H1 (cell line): ENCODE measurements around the gene INPP5A.

Source experiments
- CHD7 ChIP-seq: fragments of 300-600 bp; sonication (generic); IDR thresholded peaks from 2 replicates; pipeline ENCODE4 v1.7.1; 2012; ENCODE audit warnings: low read length, moderate library complexity, mild to moderate bottlenecking, inconsistent platforms; ENCODE audit not compliant: insufficient replicate concordance
- CREB1 ChIP-seq: IDR thresholded peaks from 2 replicates; pipeline ENCODE4 v1.6.1; 2012; ENCODE audit warnings: inconsistent platforms
- HDAC2 ChIP-seq, 2 experiments: fragments of 300-600 bp in 1 of 2; sonication (generic) in 1 of 2; IDR thresholded peaks; 2 replicates each; pipeline ENCODE4 v1.6.1; 2011 to 2012; ENCODE audit warnings: low read depth in 2 of 2, low read length in 2 of 2, mild to moderate bottlenecking in 2 of 2, moderate library complexity in 2 of 2, borderline replicate concordance in 1 of 2, inconsistent platforms in 1 of 2
- POLR2A ChIP-seq, 2 experiments: IDR thresholded peaks; 1 replicate in 1 of 2; 2 replicates in 1 of 2; pipeline ENCODE4 v1.6.1; 2011; ENCODE audit warnings: low read depth in 2 of 2, low read length in 2 of 2, mild to moderate bottlenecking in 2 of 2; ENCODE audit errors: control extremely low read depth in 1 of 2
- RNF2 ChIP-seq: fragments of 200-900, 300-1000 bp; sonication (generic); IDR thresholded peaks from 2 replicates; pipeline ENCODE4 v1.7.1; 2016; ENCODE audit warnings: borderline replicate concordance, low read depth, mild to moderate bottlenecking, antibody characterized with exemption, low read length; ENCODE audit not compliant: poor library complexity, severe bottlenecking; ENCODE audit errors: missing control alignments

- TF ChIP-seq HDAC2 (IDR thresholded peaks at IDR 0.05; ENCODE audit: borderline replicate concordance in 1 of 2, low read depth in 2 of 2, low read length in 2 of 2) (no peak), RNF2 (no peak), POLR2A (IDR thresholded peaks at IDR 0.05; ENCODE audit: control extremely low read depth in 1 of 2, low read depth in 2 of 2, low read length in 2 of 2) (no peak), CHD7 (no peak), CREB1 (no peak)
Observed at GRCh38 chr10:132519382-132520176, 18.0 kb upstream of the INPP5A start.
